Measurements from ENCODE around the gene ALK. TPM values are rescaled to one million over a fixed set of nuclear protein-coding genes. Genes with fewer than 3 reads are reported as not detected.

The ALK gene
- total and polyA plus RNA-seq, 2 donors (not counting 1 experiment from before 2014, with no cell fraction given), result under 0.01 to 0.02 TPM

DNA sequence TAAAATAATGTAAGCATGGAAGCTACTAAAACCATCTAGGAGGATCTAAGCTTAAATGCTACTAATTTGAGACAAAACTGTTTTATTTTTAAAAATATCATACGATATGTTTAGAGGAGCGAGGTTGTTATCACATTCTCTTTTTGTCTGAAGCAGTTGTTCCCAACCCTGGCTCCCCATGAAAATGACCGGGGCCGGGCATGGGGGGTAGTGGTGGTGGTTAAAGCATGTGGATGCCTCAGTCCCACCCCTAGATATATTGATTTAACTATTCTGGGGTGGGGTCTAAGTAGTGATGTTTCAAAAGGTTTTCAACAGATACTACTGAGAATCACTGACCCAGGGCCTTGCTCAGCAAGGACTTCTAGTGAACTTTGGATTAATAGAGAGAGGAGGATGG is 359.8 kb downstream of the ALK start:
- H3K79me2 ChIP-seq (ENCODE audit: control insufficient read depth, insufficient read depth, low read length), result no peaks in the 10 kb centered on the region
- no peak overlapping the region for H3K9ac ChIP-seq (ENCODE audit: insufficient read depth, low read length)
- H3K4me2 ChIP-seq (ENCODE audit: extremely low read depth, insufficient read depth, low read length), result no peak overlapping the region
- no peak overlapping the region for H3K4me3 ChIP-seq (replicated peaks in 1 of 4; ENCODE audit: control extremely low read depth in 1 of 4, insufficient read depth in 1 of 4, low read depth in 3 of 4, low read length in 4 of 4)
- TF ChIP-seq, protein P1, sequence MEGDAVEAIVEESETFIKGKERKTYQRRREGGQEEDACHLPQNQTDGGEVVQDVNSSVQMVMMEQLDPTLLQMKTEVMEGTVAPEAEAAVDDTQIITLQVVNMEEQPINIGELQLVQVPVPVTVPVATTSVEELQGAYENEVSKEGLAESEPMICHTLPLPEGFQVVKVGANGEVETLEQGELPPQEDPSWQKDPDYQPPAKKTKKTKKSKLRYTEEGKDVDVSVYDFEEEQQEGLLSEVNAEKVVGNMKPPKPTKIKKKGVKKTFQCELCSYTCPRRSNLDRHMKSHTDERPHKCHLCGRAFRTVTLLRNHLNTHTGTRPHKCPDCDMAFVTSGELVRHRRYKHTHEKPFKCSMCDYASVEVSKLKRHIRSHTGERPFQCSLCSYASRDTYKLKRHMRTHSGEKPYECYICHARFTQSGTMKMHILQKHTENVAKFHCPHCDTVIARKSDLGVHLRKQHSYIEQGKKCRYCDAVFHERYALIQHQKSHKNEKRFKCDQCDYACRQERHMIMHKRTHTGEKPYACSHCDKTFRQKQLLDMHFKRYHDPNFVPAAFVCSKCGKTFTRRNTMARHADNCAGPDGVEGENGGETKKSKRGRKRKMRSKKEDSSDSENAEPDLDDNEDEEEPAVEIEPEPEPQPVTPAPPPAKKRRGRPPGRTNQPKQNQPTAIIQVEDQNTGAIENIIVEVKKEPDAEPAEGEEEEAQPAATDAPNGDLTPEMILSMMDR (conservative IDR thresholded peaks at IDR 0.05 in 1 of 2, IDR thresholded peaks at IDR 0.05 in 1 of 2; ENCODE audit: low read depth in 1 of 2, low read length in 2 of 2), result no peak
- no peak for TF ChIP-seq EZH2 (IDR thresholded peaks at IDR 0.05; ENCODE audit: low read length, missing control alignments)
- no peak overlapping the region for H2AFZ ChIP-seq (ENCODE audit: low read length)
- H3K27ac ChIP-seq (ENCODE audit: insufficient read depth, low read length), result no peak overlapping the region
- no peaks in the 10 kb centered on the region for H3K27me3 ChIP-seq (ENCODE audit: control insufficient read depth, insufficient read depth, low read length)
- no peaks in the 10 kb centered on the region for H3K4me1 ChIP-seq (ENCODE audit: control insufficient read depth, extremely low read depth, insufficient read depth, low read length)
- no peak for DNase-seq (ENCODE audit: low read depth in 2 of 2)
- H3K9me3 ChIP-seq (ENCODE audit: control insufficient read depth, insufficient read depth, low read depth, low read length), result no peaks in the 10 kb centered on the region
- H3K36me3 ChIP-seq (ENCODE audit: control insufficient read depth, insufficient read depth, low read length), result no peaks in the 10 kb centered on the region
- H4K20me1 ChIP-seq (ENCODE audit: control insufficient read depth, extremely low read depth, insufficient read depth, low read length), result no peaks in the 10 kb centered on the region

GRCh38 chr2:29561181-29561580 is 360.2 kb downstream of the ALK start:
- Histone ChIP-seq H2AFZ (ENCODE audit: low read length) (no peak overlapping the region), H3K4me1 (ENCODE audit: control insufficient read depth, extremely low read depth, insufficient read depth, low read length) (no peaks in the 10 kb centered on the region), H3K27me3 (ENCODE audit: control insufficient read depth, insufficient read depth, low read length) (no peaks in the 10 kb centered on the region), H3K27ac (ENCODE audit: insufficient read depth, low read length) (no peak overlapping the region), H3K79me2 (ENCODE audit: control insufficient read depth, insufficient read depth, low read length) (no peaks in the 10 kb centered on the region), H4K20me1 (ENCODE audit: control insufficient read depth, extremely low read depth, insufficient read depth, low read length) (no peaks in the 10 kb centered on the region), H3K9ac (ENCODE audit: insufficient read depth, low read length) (no peak overlapping the region), H3K36me3 (ENCODE audit: control insufficient read depth, insufficient read depth, low read length) (no peaks in the 10 kb centered on the region), H3K4me3 (replicated peaks in 1 of 4; ENCODE audit: control extremely low read depth in 1 of 4, insufficient read depth in 1 of 4, low read depth in 3 of 4, low read length in 4 of 4) (no peak overlapping the region), H3K4me2 (ENCODE audit: extremely low read depth, insufficient read depth, low read length) (no peak overlapping the region), H3K9me3 (ENCODE audit: control insufficient read depth, insufficient read depth, low read depth, low read length) (no peaks in the 10 kb centered on the region)
- peak in 1 of 2 donors; percentile 2 for DNase-seq (ENCODE audit: low read depth in 2 of 2)
- no peak for TF ChIP-seq EZH2 (IDR thresholded peaks at IDR 0.05; ENCODE audit: low read length, missing control alignments)
- TF ChIP-seq, protein P1 (conservative IDR thresholded peaks at IDR 0.05 in 1 of 2, IDR thresholded peaks at IDR 0.05 in 1 of 2; ENCODE audit: low read depth in 1 of 2, low read length in 2 of 2), result no peak

DNA sequence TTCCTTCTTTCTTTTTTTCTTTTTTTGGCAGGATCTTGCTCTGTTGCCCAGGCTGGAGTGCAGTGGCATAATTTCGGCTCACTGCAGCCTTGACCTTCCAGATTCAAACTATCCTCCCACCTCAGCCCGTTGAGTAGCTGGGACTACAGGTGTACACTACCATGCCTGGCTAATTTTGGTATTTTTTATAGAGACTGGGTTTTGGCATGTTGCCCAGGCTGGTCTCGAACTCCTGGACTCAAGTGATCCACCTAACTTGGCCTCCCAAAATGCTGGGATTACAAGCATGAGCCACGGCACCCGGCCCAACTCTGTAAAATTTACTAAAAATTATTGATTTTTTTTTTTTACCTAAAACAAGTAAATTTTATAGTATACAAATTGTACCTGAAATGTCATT is 360.8 kb downstream of the ALK start:
- no peaks in the 10 kb centered on the region for H3K4me1 ChIP-seq (ENCODE audit: control insufficient read depth, extremely low read depth, insufficient read depth, low read length)
- H3K36me3 ChIP-seq (ENCODE audit: control insufficient read depth, insufficient read depth, low read length), result no peaks in the 10 kb centered on the region
- H3K9ac ChIP-seq (ENCODE audit: insufficient read depth, low read length), result no peak overlapping the region
- no peak for DNase-seq (ENCODE audit: low read depth in 2 of 2)
- H3K27me3 ChIP-seq (ENCODE audit: control insufficient read depth, insufficient read depth, low read length), result no peaks in the 10 kb centered on the region
- H3K27ac ChIP-seq (ENCODE audit: insufficient read depth, low read length), result no peak overlapping the region
- H2AFZ ChIP-seq (ENCODE audit: low read length), result no peak overlapping the region
- H3K9me3 ChIP-seq (ENCODE audit: control insufficient read depth, insufficient read depth, low read depth, low read length), result no peaks in the 10 kb centered on the region
- no peak for TF ChIP-seq EZH2 (IDR thresholded peaks at IDR 0.05; ENCODE audit: low read length, missing control alignments)
- TF ChIP-seq, protein P1 (conservative IDR thresholded peaks at IDR 0.05 in 1 of 2, IDR thresholded peaks at IDR 0.05 in 1 of 2; ENCODE audit: low read depth in 1 of 2, low read length in 2 of 2), result no peak
- no peak overlapping the region for H3K4me3 ChIP-seq (replicated peaks in 1 of 4; ENCODE audit: control extremely low read depth in 1 of 4, insufficient read depth in 1 of 4, low read depth in 3 of 4, low read length in 4 of 4)
- H3K4me2 ChIP-seq (ENCODE audit: extremely low read depth, insufficient read depth, low read length), result no peak overlapping the region
- no peaks in the 10 kb centered on the region for H4K20me1 ChIP-seq (ENCODE audit: control insufficient read depth, extremely low read depth, insufficient read depth, low read length)
- H3K79me2 ChIP-seq (ENCODE audit: control insufficient read depth, insufficient read depth, low read length), result no peaks in the 10 kb centered on the region
